Measurements from ENCODE around the gene SNX30. TPM values are rescaled to one million over a fixed set of nuclear protein-coding genes. Genes with fewer than 3 reads are reported as not detected.
A peak's percentile ranks its signal among the peaks of the same experiment; 100 is the strongest.

The SNX30 gene
- polyA plus RNA-seq, 2 donors, result 1.0 to 3.1 TPM

- Histone ChIP-seq H3K36me3 (ENCODE audit: control insufficient read depth in 2 of 2, insufficient read depth in 2 of 2, low read length in 1 of 2) (peaks cover 0 to 4% of the 10 kb centered on the region in 2 donors), H3K4me1 (ENCODE audit: control insufficient read depth in 2 of 2, insufficient read depth in 2 of 2, low read length in 1 of 2) (peaks cover 0 to 4% of the 10 kb centered on the region in 2 donors), H3K27me3 (ENCODE audit: control insufficient read depth in 1 of 2, insufficient read depth in 2 of 2, low read length in 2 of 2) (no peaks in the 10 kb centered on the region), H3K9me3 (ENCODE audit: control insufficient read depth in 2 of 2, insufficient read depth in 1 of 2, low read depth in 1 of 2, low read length in 1 of 2) (no peaks in the 10 kb centered on the region), H3K27ac (ENCODE audit: low read depth in 2 of 2, low read length in 1 of 2) (no peak overlapping the region), H3K4me3 (ENCODE audit: low read depth in 1 of 2, low read length in 2 of 2) (no peak overlapping the region)
- 86 to 89% methylated on average over 17 of the region's 17 CpGs for WGBS, 2 donors
These were observed 60.3 kb downstream of the SNX30 start for GRCh38 chr9:112810696-112811490.

- H3K4me3 ChIP-seq (ENCODE audit: low read depth in 1 of 2, low read length in 2 of 2), result no peak overlapping the region
- no peaks in the 10 kb centered on the region for H3K9me3 ChIP-seq (ENCODE audit: control insufficient read depth in 2 of 2, insufficient read depth in 1 of 2, low read depth in 1 of 2, low read length in 1 of 2)
- H3K27me3 ChIP-seq (ENCODE audit: control insufficient read depth in 1 of 2, insufficient read depth in 2 of 2, low read length in 2 of 2), result no peaks in the 10 kb centered on the region
- WGBS, 2 donors, result 93 to 97% methylated on average over 6 of the region's 6 CpGs
- H3K36me3 ChIP-seq (ENCODE audit: control insufficient read depth in 2 of 2, insufficient read depth in 2 of 2, low read length in 1 of 2), result peaks cover 0 to 4% of the 10 kb centered on the region in 2 donors
- H3K27ac ChIP-seq (ENCODE audit: low read depth in 2 of 2, low read length in 1 of 2), result no peak overlapping the region
- peaks cover 0 to 4% of the 10 kb centered on the region in 2 donors for H3K4me1 ChIP-seq (ENCODE audit: control insufficient read depth in 2 of 2, insufficient read depth in 2 of 2, low read length in 1 of 2)
These were observed 61.0 kb downstream of the SNX30 start for GRCh38 chr9:112811518-112811917.

- H3K4me3 ChIP-seq (ENCODE audit: low read depth in 1 of 2, low read length in 2 of 2), result no peak overlapping the region
- H3K36me3 ChIP-seq (ENCODE audit: control insufficient read depth in 2 of 2, insufficient read depth in 2 of 2, low read length in 1 of 2), result no peaks in the 10 kb centered on the region
- 80 to 82% methylated on average over 8 of the region's 8 CpGs for WGBS, 2 donors
- no peak overlapping the region for H3K27ac ChIP-seq (ENCODE audit: low read depth in 2 of 2, low read length in 1 of 2)
- no peaks in the 10 kb centered on the region for H3K27me3 ChIP-seq (ENCODE audit: control insufficient read depth in 1 of 2, insufficient read depth in 2 of 2, low read length in 2 of 2)
- no peaks in the 10 kb centered on the region for H3K9me3 ChIP-seq (ENCODE audit: control insufficient read depth in 2 of 2, insufficient read depth in 1 of 2, low read depth in 1 of 2, low read length in 1 of 2)
- H3K4me1 ChIP-seq (ENCODE audit: control insufficient read depth in 2 of 2, insufficient read depth in 2 of 2, low read length in 1 of 2), result no peaks in the 10 kb centered on the region
These were observed 65.3 kb downstream of the SNX30 start for GRCh38 chr9:112815868-112816267.

GRCh38 chr9:112817860-112818203, 67.3 kb downstream of the SNX30 start:
- Histone ChIP-seq H3K27me3 (ENCODE audit: control insufficient read depth in 1 of 2, insufficient read depth in 2 of 2, low read length in 2 of 2) (no peaks in the 10 kb centered on the region), H3K9me3 (ENCODE audit: control insufficient read depth in 2 of 2, insufficient read depth in 1 of 2, low read depth in 1 of 2, low read length in 1 of 2) (no peaks in the 10 kb centered on the region), H3K36me3 (ENCODE audit: control insufficient read depth in 2 of 2, insufficient read depth in 2 of 2, low read length in 1 of 2) (no peaks in the 10 kb centered on the region), H3K4me3 (ENCODE audit: low read depth in 1 of 2, low read length in 2 of 2) (no peak overlapping the region), H3K4me1 (ENCODE audit: control insufficient read depth in 2 of 2, insufficient read depth in 2 of 2, low read length in 1 of 2) (no peaks in the 10 kb centered on the region), H3K27ac (ENCODE audit: low read depth in 2 of 2, low read length in 1 of 2) (no peak overlapping the region)
- 94 to 96% methylated on average over 5 of the region's 5 CpGs for WGBS, 2 donors

- WGBS, 2 donors, result 57 to 60% methylated on average over 7 of the region's 7 CpGs
- no peaks in the 10 kb centered on the region for H3K27me3 ChIP-seq (ENCODE audit: control insufficient read depth in 1 of 2, insufficient read depth in 2 of 2, low read length in 2 of 2)
- H3K9me3 ChIP-seq (ENCODE audit: control insufficient read depth in 2 of 2, insufficient read depth in 1 of 2, low read depth in 1 of 2, low read length in 1 of 2), result no peaks in the 10 kb centered on the region
- H3K4me1 ChIP-seq (ENCODE audit: control insufficient read depth in 2 of 2, insufficient read depth in 2 of 2, low read length in 1 of 2), result no peaks in the 10 kb centered on the region
- H3K4me3 ChIP-seq (ENCODE audit: low read depth in 1 of 2, low read length in 2 of 2), result no peak overlapping the region
- no peaks in the 10 kb centered on the region for H3K36me3 ChIP-seq (ENCODE audit: control insufficient read depth in 2 of 2, insufficient read depth in 2 of 2, low read length in 1 of 2)
- H3K27ac ChIP-seq (ENCODE audit: low read depth in 2 of 2, low read length in 1 of 2), result no peak overlapping the region
These were observed 69.3 kb downstream of the SNX30 start for GRCh38 chr9:112819635-112820496.

GRCh38 chr9:112820881-112821280, 70.3 kb downstream of the SNX30 start:
- no peaks in the 10 kb centered on the region for H3K4me1 ChIP-seq (ENCODE audit: control insufficient read depth in 2 of 2, insufficient read depth in 2 of 2, low read length in 1 of 2)
- no peaks in the 10 kb centered on the region for H3K36me3 ChIP-seq (ENCODE audit: control insufficient read depth in 2 of 2, insufficient read depth in 2 of 2, low read length in 1 of 2)
- 75 to 81% methylated on average over 4 of the region's 4 CpGs for WGBS, 2 donors
- no peak overlapping the region for H3K4me3 ChIP-seq (ENCODE audit: low read depth in 1 of 2, low read length in 2 of 2)
- H3K9me3 ChIP-seq (ENCODE audit: control insufficient read depth in 2 of 2, insufficient read depth in 1 of 2, low read depth in 1 of 2, low read length in 1 of 2), result no peaks in the 10 kb centered on the region
- no peaks in the 10 kb centered on the region for H3K27me3 ChIP-seq (ENCODE audit: control insufficient read depth in 1 of 2, insufficient read depth in 2 of 2, low read length in 2 of 2)
- no peak overlapping the region for H3K27ac ChIP-seq (ENCODE audit: low read depth in 2 of 2, low read length in 1 of 2)

GRCh38 chr9:112822618-112823017, 72.1 kb downstream of the SNX30 start:
- no peaks in the 10 kb centered on the region for H3K36me3 ChIP-seq (ENCODE audit: control insufficient read depth in 2 of 2, insufficient read depth in 2 of 2, low read length in 1 of 2)
- 91 to 94% methylated on average over 3 of the region's 3 CpGs for WGBS, 2 donors
- no peaks in the 10 kb centered on the region for H3K27me3 ChIP-seq (ENCODE audit: control insufficient read depth in 1 of 2, insufficient read depth in 2 of 2, low read length in 2 of 2)
- H3K4me3 ChIP-seq (ENCODE audit: low read depth in 1 of 2, low read length in 2 of 2), result no peak overlapping the region
- no peak overlapping the region for H3K27ac ChIP-seq (ENCODE audit: low read depth in 2 of 2, low read length in 1 of 2)
- no peaks in the 10 kb centered on the region for H3K4me1 ChIP-seq (ENCODE audit: control insufficient read depth in 2 of 2, insufficient read depth in 2 of 2, low read length in 1 of 2)
- H3K9me3 ChIP-seq (ENCODE audit: control insufficient read depth in 2 of 2, insufficient read depth in 1 of 2, low read depth in 1 of 2, low read length in 1 of 2), result no peaks in the 10 kb centered on the region

GRCh38 chr9:112823257-112823656, 72.7 kb downstream of the SNX30 start:
- no peaks in the 10 kb centered on the region for H3K4me1 ChIP-seq (ENCODE audit: control insufficient read depth in 2 of 2, insufficient read depth in 2 of 2, low read length in 1 of 2)
- 74 to 76% methylated on average over 3 of the region's 3 CpGs for WGBS, 2 donors
- H3K9me3 ChIP-seq (ENCODE audit: control insufficient read depth in 2 of 2, insufficient read depth in 1 of 2, low read depth in 1 of 2, low read length in 1 of 2), result no peaks in the 10 kb centered on the region
- H3K4me3 ChIP-seq (ENCODE audit: low read depth in 1 of 2, low read length in 2 of 2), result no peak overlapping the region
- H3K36me3 ChIP-seq (ENCODE audit: control insufficient read depth in 2 of 2, insufficient read depth in 2 of 2, low read length in 1 of 2), result no peaks in the 10 kb centered on the region
- no peaks in the 10 kb centered on the region for H3K27me3 ChIP-seq (ENCODE audit: control insufficient read depth in 1 of 2, insufficient read depth in 2 of 2, low read length in 2 of 2)
- H3K27ac ChIP-seq (ENCODE audit: low read depth in 2 of 2, low read length in 1 of 2), result no peak overlapping the region

- no peak overlapping the region for H3K4me3 ChIP-seq (ENCODE audit: low read depth in 1 of 2, low read length in 2 of 2)
- peak overlapping the region; percentile 57 to 71 for H3K27ac ChIP-seq (ENCODE audit: low read depth in 2 of 2, low read length in 1 of 2)
- H3K9me3 ChIP-seq (ENCODE audit: control insufficient read depth in 2 of 2, insufficient read depth in 1 of 2, low read depth in 1 of 2, low read length in 1 of 2), result no peaks in the 10 kb centered on the region
- no peaks in the 10 kb centered on the region for H3K27me3 ChIP-seq (ENCODE audit: control insufficient read depth in 1 of 2, insufficient read depth in 2 of 2, low read length in 2 of 2)
- H3K36me3 ChIP-seq (ENCODE audit: control insufficient read depth in 2 of 2, insufficient read depth in 2 of 2, low read length in 1 of 2), result peaks cover 0 to 4% of the 10 kb centered on the region in 2 donors
- peaks cover 0 to 4% of the 10 kb centered on the region in 2 donors for H3K4me1 ChIP-seq (ENCODE audit: control insufficient read depth in 2 of 2, insufficient read depth in 2 of 2, low read length in 1 of 2)
- WGBS, 2 donors, result 66 to 71% methylated on average over 5 of the region's 5 CpGs
These were observed 80.8 kb downstream of the SNX30 start for GRCh38 chr9:112831281-112831851.

All from esophagus (tissue), 2 donors.